CD14-positive monocyte (primary cell): ENCODE data around the gene PTPN18. TPM values are rescaled to one million over a fixed set of nuclear protein-coding genes. Genes with fewer than 3 reads are reported as not detected.

Source experiments
- DNase-seq, 3 donors: peaks; one replicate each; pipeline ENCODE4 v3.0.0-alpha.2; 2011 to 2022
- H2AFZ ChIP-seq: 2 replicates; pipeline ENCODE4 v1.6.0; 2012; ENCODE audit warnings: mild to moderate bottlenecking, low read depth, low read length, inconsistent platforms; ENCODE audit not compliant: insufficient read depth, poor library complexity, severe bottlenecking
- H3K27ac ChIP-seq, 2 donors: 1 replicate in 1 of 2; 2 replicates in 1 of 2; pipeline ENCODE4 v1.5.1; 2012 to 2013; ENCODE audit warnings: low read length in 2 of 2, control low read depth in 1 of 2, inconsistent platforms in 1 of 2, low read depth in 1 of 2, mild to moderate bottlenecking in 1 of 2
- H3K27me3 ChIP-seq, 2 donors: one replicate each; pipeline versions ENCODE4 v1.6.0 to v1.6.1; 2011 to 2013; ENCODE audit warnings: low read length in 2 of 2; ENCODE audit not compliant: control insufficient read depth in 2 of 2, insufficient read depth in 2 of 2
- H3K36me3 ChIP-seq, 2 donors: replicated peaks in 1 of 2; 1 replicate in 1 of 2; 2 replicates in 1 of 2; pipeline versions ENCODE4 v1.5.1 to v1.6.1; 2012 to 2013; ENCODE audit warnings: low read length in 2 of 2, control low read depth in 1 of 2, inconsistent platforms in 1 of 2, mild to moderate bottlenecking in 1 of 2; ENCODE audit not compliant: insufficient read depth in 2 of 2, control insufficient read depth in 1 of 2
- H3K4me1 ChIP-seq, 2 donors: 1 replicate in 1 of 2; 2 replicates in 1 of 2; pipeline versions ENCODE4 v1.5.1 to v1.6.1; 2012 to 2013; ENCODE audit warnings: low read length in 2 of 2, control low read depth in 1 of 2, inconsistent platforms in 1 of 2, mild to moderate bottlenecking in 1 of 2, moderate library complexity in 1 of 2; ENCODE audit not compliant: insufficient read depth in 2 of 2, control insufficient read depth in 1 of 2
- H3K4me2 ChIP-seq: replicated peaks from 2 replicates; pipeline ENCODE3; 2012; ENCODE audit warnings: low read length, moderate library complexity, mild to moderate bottlenecking; ENCODE audit not compliant: poor library complexity, severe bottlenecking; ENCODE audit errors: extremely low read depth
- H3K4me3 ChIP-seq, 3 experiments: fragments of 200-600 bp in 1 of 3; sonication (generic) in 1 of 3; replicated peaks in 1 of 3; 1 replicate in 2 of 3; 2 replicates in 1 of 3; pipeline ENCODE4 v1.5.1; 2011 to 2013; ENCODE audit warnings: low read length in 3 of 3, mild to moderate bottlenecking in 3 of 3, control low read depth in 2 of 3, low read depth in 2 of 3, inconsistent platforms in 1 of 3, moderate library complexity in 1 of 3
- H3K79me2 ChIP-seq: 2 replicates; pipeline ENCODE4 v1.6.0; 2012; ENCODE audit warnings: mild to moderate bottlenecking, control low read depth, inconsistent platforms, low read length, moderate library complexity; ENCODE audit not compliant: insufficient read depth
- H3K9ac ChIP-seq: 2 replicates; pipeline ENCODE4 v1.6.0; 2017; ENCODE audit warnings: low read length, mild to moderate bottlenecking; ENCODE audit not compliant: insufficient read depth, poor library complexity, severe bottlenecking
- H3K9me3 ChIP-seq, 2 donors: replicated peaks in 1 of 2; 1 replicate in 1 of 2; 2 replicates in 1 of 2; pipeline versions ENCODE4 v1.5.1 to v1.6.1; 2012 to 2013; ENCODE audit warnings: low read length in 2 of 2, control low read depth in 1 of 2; ENCODE audit not compliant: control insufficient read depth in 1 of 2, insufficient read depth in 1 of 2
- H4K20me1 ChIP-seq: 2 replicates; pipeline ENCODE4 v1.6.0; 2012; ENCODE audit warnings: mild to moderate bottlenecking, low read length, control low read depth, moderate library complexity; ENCODE audit not compliant: insufficient read depth
- H3K27ac Mint-ChIP-seq, 7 donors: one replicate each; pipeline ENCODE4 v1.8.0; 2020; ENCODE audit warnings: mild to moderate bottlenecking in 7 of 7, mixed read lengths in 7 of 7, moderate library complexity in 6 of 7, inconsistent platforms in 2 of 7
- H3K27me3 Mint-ChIP-seq, 3 donors: one replicate each; pipeline ENCODE4 v1.8.0; 2021 to 2022; ENCODE audit warnings: low read depth in 3 of 3, mild to moderate bottlenecking in 3 of 3, mixed read lengths in 3 of 3, moderate library complexity in 3 of 3, inconsistent platforms in 1 of 3
- H3K36me3 Mint-ChIP-seq, 2 donors: one replicate each; pipeline ENCODE4 v1.8.0; 2020; ENCODE audit warnings: mixed read lengths in 2 of 2, inconsistent platforms in 1 of 2, mild to moderate bottlenecking in 1 of 2
- H3K4me1 Mint-ChIP-seq: one replicate; pipeline ENCODE4 v1.8.0; 2020; ENCODE audit warnings: mild to moderate bottlenecking, mixed read lengths
- H3K4me3 Mint-ChIP-seq, 2 donors: one replicate each; pipeline ENCODE4 v1.8.0; 2020; ENCODE audit warnings: mild to moderate bottlenecking in 2 of 2, mixed read lengths in 2 of 2, moderate library complexity in 1 of 2
- H3K9me3 Mint-ChIP-seq, 7 donors: one replicate each; pipeline ENCODE4 v1.8.0; 2020 to 2022; ENCODE audit warnings: mixed read lengths in 7 of 7, mild to moderate bottlenecking in 6 of 7, moderate library complexity in 6 of 7, inconsistent platforms in 2 of 7
- WGBS: methylation state at CpG from one replicate; pipeline ENCODE4 v1.1.5; 2013; ENCODE audit warnings: missing lambda C conversion rate; ENCODE audit not compliant: insufficient coverage; 5-methylcytosine and 5-hydroxymethylcytosine counted together
- intact Hi-C, 2 donors: fragments of 100-400 bp; cut with micrococcal nuclease; formaldehyde crosslinking; loops; one replicate each; pipeline versions ENCODE4 v1.15.0 to v1.15.1; 2023
- polyA plus RNA-seq, 3 donors: library from polyadenylated mRNA; depleted of rRNA in 1 of 3; unstranded in 2 of 3; stranded (reverse) in 1 of 3; fragments of 300-500 nt in 2 of 3; fragments of >200 nt in 1 of 3; fragmentation: Illumina TruSeq in 2 of 3; gene quantifications; 1 replicate in 2 of 3; 2 replicates in 1 of 3; pipeline ENCODE4 v1.2.3, GENCODE V29; 2012 to 2021
- TF ChIP-seq, protein P1 (sequence below): fragments of 200-600 bp; IDR thresholded peaks from one replicate; pipeline ENCODE4 v1.8.0; 2022; ENCODE audit warnings: antibody characterized with exemption, mild to moderate bottlenecking

Gene PTPN18
- polyA plus RNA-seq, 3 donors, result 72.2 to 365 (median 102) TPM

- Mint-ChIP-seq H3K27ac (no peak overlapping the region), H3K4me1 (no peaks in the 10 kb centered on the region), H3K9me3 (peaks cover 0 to 2% (median 0%) of the 10 kb centered on the region in 7 donors), H3K27me3 (peaks cover 1 to 8% (median 7%) of the 10 kb centered on the region in 3 donors), H3K4me3 (no peak overlapping the region), H3K36me3 (no peaks in the 10 kb centered on the region)
- Histone ChIP-seq H3K9ac (no peak overlapping the region), H3K4me1 (no peaks in the 10 kb centered on the region), H2AFZ (no peak overlapping the region), H3K4me2 (no peak overlapping the region), H3K36me3 (no peaks in the 10 kb centered on the region), H3K9me3 (no peaks in the 10 kb centered on the region), H3K4me3 (no peak overlapping the region), H4K20me1 (no peaks in the 10 kb centered on the region), H3K27me3 (no peaks in the 10 kb centered on the region), H3K79me2 (no peaks in the 10 kb centered on the region), H3K27ac (no peak overlapping the region)
- TF ChIP-seq, protein P1, sequence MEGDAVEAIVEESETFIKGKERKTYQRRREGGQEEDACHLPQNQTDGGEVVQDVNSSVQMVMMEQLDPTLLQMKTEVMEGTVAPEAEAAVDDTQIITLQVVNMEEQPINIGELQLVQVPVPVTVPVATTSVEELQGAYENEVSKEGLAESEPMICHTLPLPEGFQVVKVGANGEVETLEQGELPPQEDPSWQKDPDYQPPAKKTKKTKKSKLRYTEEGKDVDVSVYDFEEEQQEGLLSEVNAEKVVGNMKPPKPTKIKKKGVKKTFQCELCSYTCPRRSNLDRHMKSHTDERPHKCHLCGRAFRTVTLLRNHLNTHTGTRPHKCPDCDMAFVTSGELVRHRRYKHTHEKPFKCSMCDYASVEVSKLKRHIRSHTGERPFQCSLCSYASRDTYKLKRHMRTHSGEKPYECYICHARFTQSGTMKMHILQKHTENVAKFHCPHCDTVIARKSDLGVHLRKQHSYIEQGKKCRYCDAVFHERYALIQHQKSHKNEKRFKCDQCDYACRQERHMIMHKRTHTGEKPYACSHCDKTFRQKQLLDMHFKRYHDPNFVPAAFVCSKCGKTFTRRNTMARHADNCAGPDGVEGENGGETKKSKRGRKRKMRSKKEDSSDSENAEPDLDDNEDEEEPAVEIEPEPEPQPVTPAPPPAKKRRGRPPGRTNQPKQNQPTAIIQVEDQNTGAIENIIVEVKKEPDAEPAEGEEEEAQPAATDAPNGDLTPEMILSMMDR, result no peak
- WGBS, result 97% methylated on average over 3 of the region's 3 CpGs
- no peak for DNase-seq
- intact Hi-C loops, result no loop called here
These were observed 41.5 kb upstream of the PTPN18 start for GRCh38 chr2:130314377-130314776.

GRCh38 chr2:130316596-130316995 is 39.3 kb upstream of the PTPN18 start:
- Mint-ChIP-seq H3K27ac (no peak overlapping the region), H3K36me3 (no peaks in the 10 kb centered on the region), H3K9me3 (peaks cover 0 to 2% (median 0%) of the 10 kb centered on the region in 7 donors), H3K4me3 (no peak overlapping the region), H3K4me1 (no peaks in the 10 kb centered on the region), H3K27me3 (peaks cover 3 to 9% (median 8%) of the 10 kb centered on the region in 3 donors)
- no peaks in the 10 kb centered on the region for H3K9me3 ChIP-seq
- intact Hi-C loops, result no loop called here
- H4K20me1 ChIP-seq, result no peaks in the 10 kb centered on the region
- no peak overlapping the region for H3K4me2 ChIP-seq
- no peak for DNase-seq
- H3K9ac ChIP-seq, result no peak overlapping the region
- WGBS, result no CpG with 5 or more reads among the region's 1 CpG
- TF ChIP-seq, protein P1, result no peak
- H2AFZ ChIP-seq, result no peak overlapping the region
- H3K27ac ChIP-seq, result no peak overlapping the region
- H3K4me1 ChIP-seq, result no peaks in the 10 kb centered on the region
- no peaks in the 10 kb centered on the region for H3K79me2 ChIP-seq
- H3K4me3 ChIP-seq, result no peak overlapping the region
- no peaks in the 10 kb centered on the region for H3K36me3 ChIP-seq
- H3K27me3 ChIP-seq, result no peaks in the 10 kb centered on the region
